H1 (cell line): Measurements from ENCODE around the gene ADGRL3. TPM values are rescaled to one million over a fixed set of nuclear protein-coding genes. Genes with fewer than 3 reads are reported as not detected.

Experiments used
- CTCF ChIA-PET: fragments of 300-600 bp; sonication (Branson Sonifier 250); formaldehyde crosslinking; loops from one replicate; lab custom pipeline; 2021; ENCODE audit not compliant: partially characterized antibody; lab: Charles Lee
- POLR2A ChIA-PET: fragments of 300-600 bp; sonication (Branson Sonifier 250); formaldehyde crosslinking; loops from one replicate; lab custom pipeline; 2021; ENCODE audit warnings: inconsistent platforms; ENCODE audit not compliant: partially characterized antibody; lab: Charles Lee
- DNase-seq, 2 experiments: peaks; one replicate each; pipeline versions ENCODE4 v3.0.0 to v3.0.0-alpha.2; 2010 to 2022; ENCODE audit warnings: low spot score in 2 of 2, low read depth in 1 of 2, mixed read lengths in 1 of 2
- FAIRE-seq: peaks from 2 replicates; lab custom pipeline; 2011; peaks lifted over from hg19 to GRCh38; lab: Jason Lieb, UNC
- H2AFZ ChIP-seq: 2 replicates; pipeline ENCODE4 v1.8.1; 2012; ENCODE audit warnings: low read length, inconsistent platforms
- H2AK5ac ChIP-seq: 2 replicates; pipeline ENCODE4 v1.6.1; 2013; ENCODE audit warnings: low read depth, low read length
- H2BK120ac ChIP-seq: replicated peaks from 2 replicates; pipeline ENCODE3; 2013; ENCODE audit warnings: low read depth, low read length, inconsistent platforms
- H2BK12ac ChIP-seq: 2 replicates; pipeline ENCODE4 v1.6.1; 2013; ENCODE audit warnings: low read depth, low read length
- H2BK15ac ChIP-seq: 2 replicates; pipeline ENCODE4 v1.6.1; 2013; ENCODE audit warnings: low read length
- H2BK20ac ChIP-seq: 2 replicates; pipeline ENCODE4 v1.6.1; 2013; ENCODE audit warnings: low read length
- H2BK5ac ChIP-seq: 2 replicates; pipeline ENCODE4 v1.6.1; 2013; ENCODE audit warnings: low read depth, low read length
- H3K14ac ChIP-seq: 2 replicates; pipeline ENCODE4 v1.6.1; 2013; ENCODE audit warnings: inconsistent platforms; ENCODE audit not compliant: insufficient read length
- H3K18ac ChIP-seq: 2 replicates; pipeline ENCODE4 v1.6.1; 2013; ENCODE audit warnings: low read length; ENCODE audit errors: extremely low read depth
- H3K23ac ChIP-seq: 2 replicates; pipeline ENCODE4 v1.6.1; 2013; ENCODE audit warnings: inconsistent platforms; ENCODE audit not compliant: insufficient read length
- H3K23me2 ChIP-seq: 2 replicates; pipeline ENCODE4 v1.6.1; 2013; ENCODE audit warnings: low read depth, low read length
- H3K27ac ChIP-seq: 2 replicates; pipeline ENCODE4 v1.6.1; 2011; ENCODE audit warnings: low read depth, low read length, inconsistent platforms
- H3K27me3 ChIP-seq, 4 experiments: replicated peaks in 1 of 4; 1 replicate in 1 of 4; 2 replicates in 3 of 4; pipeline versions ENCODE4 v1.6.1 to v1.8.1; 2011 to 2013; ENCODE audit warnings: low read length in 3 of 4, mild to moderate bottlenecking in 3 of 4, inconsistent platforms in 2 of 4, mixed read lengths in 2 of 4, moderate library complexity in 1 of 4; ENCODE audit not compliant: control insufficient read depth in 3 of 4, insufficient read depth in 3 of 4; ENCODE audit errors: extremely low read depth in 1 of 4
- H3K36me3 ChIP-seq, 4 experiments: 2 replicates each; pipeline versions ENCODE4 v1.6.1 to v1.8.1; 2011 to 2013; ENCODE audit warnings: mild to moderate bottlenecking in 4 of 4, low read length in 3 of 4, moderate library complexity in 2 of 4, control low read depth in 1 of 4, inconsistent platforms in 1 of 4; ENCODE audit not compliant: insufficient read depth in 4 of 4, control insufficient read depth in 2 of 4
- H3K4ac ChIP-seq: replicated peaks from 2 replicates; pipeline ENCODE3; 2013; ENCODE audit warnings: low read length, low read depth, mixed read lengths, inconsistent platforms; ENCODE audit not compliant: insufficient read length
- H3K4me1 ChIP-seq, 4 experiments: replicated peaks in 1 of 4; 1 replicate in 1 of 4; 2 replicates in 3 of 4; pipeline versions ENCODE4 v1.6.1 to v1.8.1; 2011 to 2013; ENCODE audit warnings: low read length in 3 of 4, inconsistent platforms in 2 of 4, mixed read lengths in 1 of 4; ENCODE audit not compliant: insufficient read depth in 4 of 4, control insufficient read depth in 3 of 4
- H3K4me2 ChIP-seq, 2 experiments: 2 replicates each; pipeline versions ENCODE4 v1.6.1 to v1.8.1; 2011 to 2013; ENCODE audit warnings: low read depth in 2 of 2, low read length in 2 of 2, control low read depth in 1 of 2, inconsistent platforms in 1 of 2, mild to moderate bottlenecking in 1 of 2; ENCODE audit not compliant: insufficient read depth in 1 of 2
- H3K4me3 ChIP-seq, 4 experiments: fragments of 200-600, 300-600 bp in 1 of 4; sonication (generic), shearing (Covaris generic), sonication (Bioruptor Twin) in 1 of 4; 2 replicates each; pipeline versions ENCODE4 v1.5.1 to v1.8.1; 2011 to 2016; ENCODE audit warnings: low read length in 4 of 4, low read depth in 3 of 4, control low read depth in 2 of 4, inconsistent platforms in 2 of 4, mild to moderate bottlenecking in 2 of 4, mixed read lengths in 1 of 4, moderate library complexity in 1 of 4; ENCODE audit not compliant: insufficient read depth in 2 of 4; ENCODE audit errors: extremely low read depth in 1 of 4
- H3K56ac ChIP-seq: replicated peaks from 2 replicates; pipeline ENCODE3; 2013; ENCODE audit warnings: low read depth, mild to moderate bottlenecking, mixed read lengths, low read length, inconsistent platforms; ENCODE audit not compliant: insufficient read length
- H3K79me1 ChIP-seq: 2 replicates; pipeline ENCODE4 v1.6.1; 2013; ENCODE audit warnings: low read depth, low read length, control low read depth
- H3K79me2 ChIP-seq, 2 experiments: 2 replicates each; pipeline versions ENCODE4 v1.6.1 to v1.8.1; 2012 to 2013; ENCODE audit warnings: low read length in 2 of 2, mild to moderate bottlenecking in 2 of 2, inconsistent platforms in 1 of 2; ENCODE audit not compliant: insufficient read depth in 2 of 2, control insufficient read depth in 1 of 2
- H3K9ac ChIP-seq, 4 experiments: replicated peaks in 1 of 4; 1 replicate in 1 of 4; 2 replicates in 3 of 4; pipeline versions ENCODE4 v1.6.1 to v1.8.1; 2011 to 2013; ENCODE audit warnings: low read depth in 3 of 4, low read length in 3 of 4, control low read depth in 2 of 4, mild to moderate bottlenecking in 2 of 4, moderate library complexity in 2 of 4, inconsistent platforms in 1 of 4; ENCODE audit errors: extremely low read depth in 1 of 4
- H3K9me3 ChIP-seq, 2 experiments: 2 replicates each; pipeline versions ENCODE4 v1.6.1 to v1.8.1; 2012 to 2013; ENCODE audit warnings: mild to moderate bottlenecking in 2 of 2, moderate library complexity in 2 of 2, control low read depth in 1 of 2, inconsistent platforms in 1 of 2, low read depth in 1 of 2, low read length in 1 of 2, mixed read lengths in 1 of 2; ENCODE audit not compliant: insufficient read depth in 2 of 2
- H4K20me1 ChIP-seq, 2 experiments: replicated peaks in 1 of 2; 2 replicates each; pipeline versions ENCODE3 to v1.8.1; 2011 to 2013; ENCODE audit warnings: inconsistent platforms in 2 of 2, low read length in 2 of 2, mild to moderate bottlenecking in 1 of 2; ENCODE audit not compliant: insufficient read depth in 2 of 2, control insufficient read depth in 1 of 2
- H4K5ac ChIP-seq: 2 replicates; pipeline ENCODE4 v1.6.1; 2013; ENCODE audit warnings: low read length, low read depth, mixed read lengths, inconsistent platforms; ENCODE audit not compliant: insufficient read length
- H4K8ac ChIP-seq: 2 replicates; pipeline ENCODE4 v1.8.0; 2013; ENCODE audit warnings: mild to moderate bottlenecking, moderate library complexity, low read length, inconsistent platforms; ENCODE audit not compliant: insufficient read depth; ENCODE audit errors: extremely low read depth
- H4K91ac ChIP-seq: replicated peaks from 2 replicates; pipeline ENCODE3; 2013; ENCODE audit warnings: low read length, mixed read lengths, inconsistent platforms; ENCODE audit not compliant: insufficient read length
- CBX8 ChIP-seq: fragments of 300-800, 300-1000 bp; sonication (generic); IDR thresholded peaks from 2 replicates; pipeline ENCODE4 v1.7.1; 2016; ENCODE audit warnings: low read depth, low read length, borderline replicate concordance
- CEBPB ChIP-seq: IDR thresholded peaks from 2 replicates; pipeline ENCODE4 v1.6.1; 2012; ENCODE audit warnings: low read depth, low read length
- FOSL1 ChIP-seq: IDR thresholded peaks from 2 replicates; pipeline ENCODE4 v1.6.1; 2011; ENCODE audit warnings: mild to moderate bottlenecking, low read depth, low read length, moderate library complexity; ENCODE audit not compliant: insufficient read depth
- HDAC2 ChIP-seq, 2 experiments: fragments of 300-600 bp in 1 of 2; sonication (generic) in 1 of 2; IDR thresholded peaks; 2 replicates each; pipeline ENCODE4 v1.6.1; 2011 to 2012; ENCODE audit warnings: low read depth in 2 of 2, low read length in 2 of 2, mild to moderate bottlenecking in 2 of 2, moderate library complexity in 2 of 2, borderline replicate concordance in 1 of 2, inconsistent platforms in 1 of 2
- JUND ChIP-seq: IDR thresholded peaks from 2 replicates; pipeline ENCODE4 v1.6.1; 2011; ENCODE audit warnings: mild to moderate bottlenecking, improper control_type of control experiment, low read length
- KDM1A ChIP-seq: fragments of 200-600, 300-600 bp; sonication (generic); IDR thresholded peaks from 2 replicates; pipeline ENCODE4 v1.7.1; 2016; ENCODE audit warnings: mild to moderate bottlenecking, low read length, borderline replicate concordance
- KDM4A ChIP-seq: IDR thresholded peaks from one replicate; pipeline ENCODE4 v1.7.1; 2012; ENCODE audit warnings: low read depth, mild to moderate bottlenecking, moderate library complexity, low read length, inconsistent platforms; ENCODE audit not compliant: severe bottlenecking
- POLR2A ChIP-seq, 2 experiments: IDR thresholded peaks; 1 replicate in 1 of 2; 2 replicates in 1 of 2; pipeline ENCODE4 v1.6.1; 2011; ENCODE audit warnings: low read depth in 2 of 2, low read length in 2 of 2, mild to moderate bottlenecking in 2 of 2; ENCODE audit errors: control extremely low read depth in 1 of 2
- RFX5 ChIP-seq: IDR thresholded peaks from 2 replicates; pipeline ENCODE4 v1.6.1; 2011; ENCODE audit warnings: low read depth, low read length, improper control_type of control experiment, borderline replicate concordance
- SIN3A ChIP-seq, 2 experiments: IDR thresholded peaks in 1 of 2; conservative IDR thresholded peaks in 1 of 2; 2 replicates each; pipeline ENCODE4 v1.6.1; 2011 to 2012; ENCODE audit warnings: low read length in 2 of 2, improper control_type of control experiment in 1 of 2, low read depth in 1 of 2, mild to moderate bottlenecking in 1 of 2
- SIRT6 ChIP-seq: IDR thresholded peaks from one replicate; pipeline ENCODE4 v1.7.1; 2012; ENCODE audit warnings: low read length, inconsistent platforms
- ZNF274 ChIP-seq: IDR thresholded peaks from 2 replicates; pipeline ENCODE4 v1.7.0; 2012; ENCODE audit warnings: low read length, borderline replicate concordance; ENCODE audit errors: extremely low read depth
- WGBS, 2 experiments: shearing (Covaris generic) in 1 of 2; methylation state at CpG; one replicate each; pipeline versions ENCODE4 v1.1.6 to v1.1.7; 2013 to 2015; ENCODE audit warnings: low lambda C conversion rate in 2 of 2, mixed read lengths in 2 of 2, inconsistent platforms in 1 of 2, low coverage in 1 of 2, missing lambda C conversion rate in 1 of 2; ENCODE audit not compliant: insufficient replicate concordance in 2 of 2, insufficient coverage in 1 of 2, insufficient read length in 1 of 2; ENCODE audit errors: extremely low coverage in 1 of 2, missing lambda C conversion rate in 1 of 2; 5-methylcytosine and 5-hydroxymethylcytosine counted together
- polyA plus RNA-seq, 7 experiments: library from polyadenylated mRNA; depleted of rRNA in 3 of 7; stranded (reverse) in 5 of 7; unstranded in 2 of 7; fragments of >200 nt in 5 of 7; fragments of 200-250 nt in 2 of 7; gene quantifications; 1 replicate in 5 of 7; 2 replicates in 1 of 7; 4 replicates in 1 of 7; pipeline versions ENCODE4 v1.2.1 to v1.2.3, GENCODE V29; 2011 to 2013; ENCODE audit warnings: missing spikeins in 2 of 7, mixed read lengths in 2 of 7
- total RNA-seq: library from RNA; stranded (reverse); fragmentation: NEBNext Ultra II Directional; extraction: Animal tissue kit (Norgen Biotek cat#: 25700); gene quantifications from 2 replicates; pipeline ENCODE4 v1.2.1, GENCODE V29; 2021

ADGRL3 gene
- total and polyA plus RNA-seq, 2 of the 8 experiments (the other 6 are each of a cell fraction or from before 2014, with no cell fraction given) = 6.6 to 13.0 TPM

- H4K20me1 ChIP-seq = peaks cover 3 to 14% of the 10 kb centered on the region in 2 experiments
- no peak overlapping the region for H2BK12ac ChIP-seq
- no peak overlapping the region for H2BK20ac ChIP-seq
- H3K4me1 ChIP-seq = peaks cover 0 to 10% (median 8%) of the 10 kb centered on the region in 4 experiments; a peak in 4 of 7 replicates
- no peak for DNase-seq
- H4K8ac ChIP-seq = no peak overlapping the region
- no peak overlapping the region for H2AFZ ChIP-seq
- no peak overlapping the region for H3K14ac ChIP-seq
- no peak overlapping the region for H3K18ac ChIP-seq
- H3K79me2 ChIP-seq = peaks cover 0 to 33% of the 10 kb centered on the region in 2 experiments; a peak in 2 of 4 replicates
- peak overlapping the region; percentile 52 to 94 (median 83) for H3K4me3 ChIP-seq
- no peaks in the 10 kb centered on the region for H3K9me3 ChIP-seq
- H4K5ac ChIP-seq = no peak overlapping the region
- H3K4ac ChIP-seq = no peak overlapping the region
- peaks cover 0 to 25% (median 20%) of the 10 kb centered on the region in 4 experiments; a peak in 5 of 7 replicates for H3K27me3 ChIP-seq
- H2BK5ac ChIP-seq = no peak overlapping the region
- no peaks in the 10 kb centered on the region for H3K36me3 ChIP-seq
- H3K56ac ChIP-seq = no peak overlapping the region
- no peak for TF ChIP-seq ZNF274
- TF ChIP-seq SIRT6 = no peak
- no peak for TF ChIP-seq RFX5
- TF ChIP-seq SIN3A (conservative IDR thresholded peaks at IDR 0.05 in 1 of 2, IDR thresholded peaks at IDR 0.05 in 1 of 2; ENCODE audit: low read depth in 1 of 2, low read length in 2 of 2) = 0 out of 4 replicates have a peak, but pooled peaks of 1 of the 2 experiments have one; percentile 48
- TF ChIP-seq JUND = peak; percentile 70
- no peak for TF ChIP-seq POLR2A (IDR thresholded peaks at IDR 0.05; ENCODE audit: control extremely low read depth in 1 of 2, low read depth in 2 of 2, low read length in 2 of 2)
- TF ChIP-seq CEBPB = no peak
- TF ChIP-seq KDM1A = no peak
- TF ChIP-seq HDAC2 (IDR thresholded peaks at IDR 0.05; ENCODE audit: borderline replicate concordance in 1 of 2, low read depth in 2 of 2, low read length in 2 of 2) = no peak
- no peak for TF ChIP-seq CBX8
- no peak for TF ChIP-seq KDM4A
- no peak for TF ChIP-seq FOSL1
- TF ChIP-seq, all 59 proteins: peak for 2
- H3K23ac ChIP-seq = no peak overlapping the region
- H3K27ac ChIP-seq = no peak overlapping the region
- ChIA-PET POLR2A (interaction anchor here (1.0 to 1.7 kb wide), 4 partner anchors 10 to 173 kb away, joined by 3 to 7 read pairs (median 4); no protein-coding TSS in a partner anchor), CTCF (interaction anchor here (1.1 kb wide), 2 partner anchors 127 to 391 kb away, joined by 4 read pairs; no protein-coding TSS in a partner anchor)
- no peak overlapping the region for H4K91ac ChIP-seq
- no peak for FAIRE-seq
- H3K23me2 ChIP-seq = peaks cover 22% of the 10 kb centered on the region
- peak overlapping the region; percentile 24 for H2BK120ac ChIP-seq
- 11% methylated on average over 4 of the region's 9 CpGs; no CpG with 5 or more reads in 1 of the 2 experiments for WGBS, 2 experiments
- no peak overlapping the region for H2BK15ac ChIP-seq
- peak overlapping the region in 2 of 4 experiments; percentile 9 to 31; a peak in 3 of 7 replicates for H3K9ac ChIP-seq
- no peaks in the 10 kb centered on the region for H3K79me1 ChIP-seq
- peak overlapping the region; percentile 76 to 97 for H3K4me2 ChIP-seq
- H2AK5ac ChIP-seq = no peak overlapping the region
These were observed 296 bp upstream of the ADGRL3 start for GRCh38 chr4:61199873-61200186.
